Stimulated activated CD4-positive, alpha-beta T cell treated with anti-CD3 and anti-CD28 coated beads, Interleukin-1b, Interleukin-23, amount 100 ng/mL, for 4 hours (primary cell): ENCODE data around the gene MYLK4.

Experiments
- DNase-seq, 2 donors: peaks; one replicate each; pipeline ENCODE4 v3.0.0-alpha.2; 2020; ENCODE audit warnings: low read depth in 2 of 2

Gene MYLK4

DNA sequence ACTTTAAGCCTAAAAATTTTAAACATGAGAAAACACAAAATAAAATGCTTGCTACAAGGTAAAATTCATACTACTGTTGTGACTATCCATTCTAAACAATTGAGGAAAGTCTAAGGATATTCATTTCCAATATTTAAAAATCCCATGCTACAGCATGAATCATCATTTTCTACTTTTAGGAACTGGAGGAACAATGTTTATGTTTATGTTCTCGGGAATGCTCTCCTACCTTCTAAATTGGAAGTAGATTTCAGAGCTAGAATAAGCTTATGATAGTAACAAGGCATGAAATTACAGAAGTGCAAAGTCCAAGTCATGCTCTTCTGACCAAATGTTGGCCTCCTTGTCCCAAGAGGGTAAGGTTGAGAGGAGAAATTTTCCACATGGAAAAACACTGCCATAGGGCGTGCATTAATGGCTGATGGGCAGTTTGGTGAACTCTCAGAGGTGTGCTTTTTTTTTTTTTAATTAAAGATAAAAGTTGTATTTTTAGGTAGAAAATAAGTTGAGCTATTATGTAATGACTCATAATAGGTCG, 6.0 kb upstream of the MYLK4 start:
- no peak for DNase-seq

DNA sequence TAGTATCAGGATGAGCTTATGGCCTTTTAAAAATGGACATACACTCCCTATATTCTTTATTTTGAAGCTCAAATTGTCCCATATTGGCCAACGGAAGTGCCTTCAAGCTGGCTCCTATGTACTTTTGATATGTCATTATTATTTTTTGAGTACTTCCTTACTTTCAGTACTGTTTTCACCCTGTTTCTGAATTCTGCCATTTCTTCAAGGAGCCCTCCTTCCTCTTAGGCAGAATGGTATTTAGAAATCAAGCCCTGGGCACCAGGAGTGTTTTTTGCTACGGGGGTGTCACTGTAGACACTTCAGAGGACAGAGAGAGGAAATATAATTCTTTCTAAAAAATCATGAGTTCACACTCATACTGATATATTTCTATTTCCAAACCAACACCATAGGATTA, 5.5 kb upstream of the MYLK4 start:
- no peak for DNase-seq

DNA sequence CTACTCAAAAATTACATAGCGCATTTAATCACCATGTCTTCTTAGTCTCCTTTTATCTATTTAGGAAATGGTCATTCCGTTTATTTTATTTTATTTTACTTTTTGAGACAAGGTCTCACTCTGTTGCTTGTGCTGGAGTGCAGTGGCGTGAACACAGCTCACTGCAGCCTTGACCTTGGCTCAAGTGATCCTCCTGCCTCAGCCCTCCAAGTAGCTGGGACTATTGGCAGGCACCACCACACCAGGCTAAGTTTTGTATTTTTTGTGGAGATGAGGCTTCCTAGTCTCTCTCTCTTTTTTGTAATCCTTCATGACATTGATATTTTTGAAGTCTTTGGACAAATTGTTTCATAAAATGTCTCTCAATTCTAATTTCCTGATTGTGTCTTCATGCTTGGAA, 4.7 kb upstream of the MYLK4 start:
- no peak for DNase-seq

DNA sequence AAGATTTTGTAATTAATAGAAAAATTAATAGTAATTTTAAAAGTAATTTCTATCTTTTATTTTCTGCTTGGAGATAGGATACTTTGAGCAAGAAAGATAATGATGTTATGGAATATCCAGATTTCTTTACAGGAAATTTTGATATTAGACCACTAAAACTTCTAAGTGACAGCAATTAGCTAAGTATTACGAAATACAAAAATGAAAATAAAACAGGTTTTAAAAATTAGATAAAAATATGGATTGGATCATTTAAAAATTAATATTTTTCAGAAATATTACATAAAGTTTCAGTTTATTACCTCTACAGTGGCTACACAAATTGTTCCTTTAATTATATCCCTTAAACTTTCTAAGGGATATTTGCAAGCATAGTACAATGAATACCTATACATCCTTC, 4.2 kb upstream of the MYLK4 start:
- DNase-seq, result no peak

DNA sequence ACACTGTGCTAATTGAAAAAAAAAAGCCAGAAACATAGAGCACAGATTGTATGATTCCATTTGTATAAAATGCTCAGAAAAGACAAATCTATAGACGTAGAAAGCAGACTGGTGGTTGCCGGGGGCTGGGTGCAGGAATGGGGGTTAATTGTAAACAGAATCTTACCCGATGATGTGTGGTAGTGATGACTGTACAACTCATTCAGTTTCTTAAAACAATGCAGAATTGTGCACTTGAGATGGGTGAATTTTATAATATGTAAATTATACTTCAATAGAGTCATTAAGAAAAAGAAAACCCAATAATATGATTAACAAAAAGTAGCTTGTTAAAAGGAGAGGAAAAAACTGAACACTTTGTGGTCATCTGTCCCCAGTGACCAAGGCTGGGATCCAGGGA, 3.7 kb upstream of the MYLK4 start:
- DNase-seq, result no peak

DNA sequence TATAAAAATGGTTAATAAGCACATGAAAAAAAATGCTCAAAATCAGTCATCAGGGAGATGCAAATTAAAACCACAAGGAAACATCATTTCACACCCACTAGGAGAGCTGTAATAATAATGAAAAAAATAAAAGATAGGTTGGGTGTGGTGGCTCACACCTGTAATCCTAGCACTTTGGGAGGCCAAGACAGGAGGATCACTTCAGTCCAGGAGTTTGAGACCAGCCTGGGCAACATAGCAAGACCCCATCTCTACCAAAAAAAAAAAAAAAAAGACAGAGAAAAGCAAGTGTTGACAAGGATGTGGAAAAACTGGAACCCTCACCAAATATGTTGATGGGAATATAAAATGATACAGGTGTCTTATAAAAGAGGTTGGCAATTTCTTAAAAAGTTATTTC, 3.0 kb upstream of the MYLK4 start:
- DNase-seq, result no peak

DNA sequence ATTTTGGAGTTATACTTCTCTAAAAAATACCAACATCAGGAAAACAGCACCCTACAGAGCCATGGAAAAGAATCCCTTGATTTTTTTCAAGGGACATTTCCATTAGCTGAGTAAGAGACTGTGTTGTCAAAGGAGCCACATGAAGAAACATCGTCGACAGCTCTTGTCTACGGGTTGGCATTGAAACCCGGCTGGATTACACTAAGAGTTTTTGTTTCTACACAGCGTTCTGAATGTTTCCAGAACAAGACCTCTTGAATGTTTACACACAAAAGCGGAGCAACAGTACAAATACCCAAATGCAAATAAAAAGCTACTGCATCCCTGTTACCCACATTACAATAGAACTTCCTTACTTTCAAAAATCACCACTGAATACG, 2.4 kb upstream of the MYLK4 start:
- DNase-seq, result no peak

DNA sequence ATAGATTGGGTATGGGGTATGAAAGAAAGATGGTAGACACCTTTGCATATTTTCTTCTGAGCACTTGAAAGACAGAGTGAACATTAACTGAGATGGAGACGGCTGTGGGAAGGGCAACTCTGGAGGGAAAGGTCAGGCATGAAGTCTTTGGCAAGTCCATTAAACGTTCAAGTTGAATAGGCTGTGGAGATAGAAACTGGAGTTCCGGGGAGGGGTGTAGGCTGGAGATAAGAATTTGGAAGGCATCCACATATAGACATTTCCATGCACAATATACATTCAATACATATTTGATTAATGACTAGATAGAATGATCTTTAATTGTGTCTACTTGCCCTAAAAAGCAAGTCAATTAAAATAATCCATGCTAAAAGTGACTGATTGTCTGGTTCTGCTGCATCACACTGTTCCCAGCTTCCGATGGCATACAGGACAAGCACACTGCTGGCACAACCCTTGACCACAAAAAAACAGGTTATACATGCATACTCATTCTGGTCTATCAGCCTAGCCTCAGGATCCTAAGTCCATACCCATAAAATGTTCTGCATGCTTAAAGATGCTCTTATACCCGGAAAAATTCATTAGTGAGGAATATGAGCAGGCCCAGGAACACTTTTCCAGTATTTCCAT, 1.9 kb upstream of the MYLK4 start:
- no peak for DNase-seq

DNA sequence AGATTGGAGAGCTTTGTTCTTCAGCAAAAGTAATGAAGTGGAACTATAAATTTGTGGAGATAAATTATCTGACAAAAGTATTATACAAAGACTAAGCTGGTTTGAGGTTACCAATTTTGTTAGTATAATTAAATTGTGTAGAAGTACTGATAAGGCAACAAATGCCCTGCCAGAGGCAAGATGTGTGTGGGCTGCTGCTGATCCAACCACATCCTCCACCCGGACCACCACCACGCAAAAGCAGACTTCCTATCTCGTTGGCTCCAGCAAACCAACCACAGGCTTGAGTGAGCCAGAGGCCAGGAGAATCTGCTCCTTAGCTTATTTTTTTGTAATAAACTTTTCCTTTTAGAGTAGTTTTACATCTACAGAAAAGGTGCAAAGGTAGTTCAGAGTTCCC, 1.1 kb upstream of the MYLK4 start:
- DNase-seq, result no peak

DNA sequence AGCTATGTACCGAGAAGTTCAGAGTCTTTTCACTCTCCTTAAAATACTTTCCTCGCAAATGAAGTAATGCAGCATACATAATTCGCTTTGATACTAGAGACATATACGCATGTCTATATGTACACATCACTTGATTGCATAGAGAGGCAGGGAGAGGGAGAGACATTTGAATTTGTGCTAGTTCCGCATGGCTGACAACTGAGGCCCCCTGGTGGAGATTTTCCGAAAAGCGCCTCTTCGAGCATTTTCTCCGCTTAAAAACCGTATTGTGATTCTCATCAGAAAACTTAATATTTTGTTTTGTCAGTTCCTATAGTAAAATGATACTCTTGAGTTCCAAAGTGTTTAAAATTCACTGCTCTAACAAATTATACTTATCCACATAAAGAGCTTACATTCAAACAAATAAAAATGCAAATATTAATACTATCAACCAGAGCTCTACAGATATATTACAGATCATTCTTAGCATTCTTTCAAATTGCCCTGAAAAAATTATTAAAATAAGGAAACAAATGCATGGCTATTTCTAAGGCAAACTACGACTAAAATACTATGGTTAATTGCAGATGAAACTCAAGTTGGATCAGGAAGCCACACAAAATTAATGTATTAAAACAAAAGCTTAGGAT, 637 bp downstream of the MYLK4 start:
- peak; percentile 60 to 66 for DNase-seq

DNA sequence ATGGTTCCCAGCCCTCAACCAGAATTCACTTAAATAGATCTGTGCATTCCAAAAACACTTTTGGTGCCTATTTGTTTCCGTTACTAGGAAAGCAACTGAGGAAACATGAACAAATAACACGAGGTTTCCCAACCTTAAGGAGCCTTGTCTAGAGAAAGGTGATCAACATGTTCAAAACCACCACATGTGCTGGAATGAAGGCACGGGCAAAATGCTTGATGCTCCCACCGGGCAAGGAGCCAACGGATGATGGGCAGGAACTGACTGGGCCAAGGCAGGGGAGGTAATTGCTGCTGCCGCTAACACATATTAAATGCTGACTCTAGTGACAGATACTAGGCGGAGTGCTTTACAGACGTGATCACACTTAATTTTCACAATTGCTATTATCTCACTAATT, 2.5 kb downstream of the MYLK4 start:
- DNase-seq, result no peak

DNA sequence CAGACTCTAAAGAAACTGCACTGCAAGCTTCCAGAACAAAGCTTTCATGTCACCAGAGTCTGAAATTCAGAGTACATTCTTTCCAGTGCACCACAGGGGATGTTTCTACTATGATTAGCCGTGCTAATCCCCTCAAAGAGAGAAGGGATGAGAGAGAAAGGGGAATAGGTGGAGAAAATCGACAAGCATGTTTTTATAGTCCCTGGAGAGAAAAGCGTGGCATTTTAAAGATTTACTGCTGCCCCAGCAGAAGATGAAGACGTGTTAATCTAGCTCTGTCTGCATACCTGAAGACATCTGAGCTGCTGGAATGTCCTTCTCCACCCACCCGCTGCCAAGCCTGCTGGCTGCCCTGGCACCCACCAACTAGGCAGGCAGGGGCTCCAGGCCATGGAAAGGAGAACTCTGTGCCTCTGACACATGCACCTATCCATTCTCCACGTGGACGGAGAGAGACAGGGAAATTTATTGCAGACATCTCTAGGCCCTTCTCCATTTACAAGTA, 4.1 kb downstream of the MYLK4 start:
- DNase-seq, result no peak

DNA sequence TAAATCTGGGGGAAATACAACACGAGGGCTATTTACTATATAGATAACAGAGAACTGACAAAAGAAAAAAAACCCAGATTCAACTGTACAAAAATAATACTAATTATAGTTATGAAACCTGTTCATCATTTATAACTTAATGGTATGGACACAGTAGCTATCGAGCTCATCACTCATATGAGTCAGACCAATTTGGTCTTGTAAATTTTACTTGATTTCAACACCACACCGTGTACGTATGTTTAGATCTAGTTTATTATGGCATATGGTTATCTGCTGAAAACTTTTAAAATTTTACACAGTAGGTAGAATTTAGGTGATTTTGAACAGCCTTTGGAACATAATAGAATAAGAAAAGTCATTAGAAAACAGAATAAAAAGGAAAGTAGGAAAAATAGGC, 5.5 kb downstream of the MYLK4 start:
- DNase-seq, result no peak

DNA sequence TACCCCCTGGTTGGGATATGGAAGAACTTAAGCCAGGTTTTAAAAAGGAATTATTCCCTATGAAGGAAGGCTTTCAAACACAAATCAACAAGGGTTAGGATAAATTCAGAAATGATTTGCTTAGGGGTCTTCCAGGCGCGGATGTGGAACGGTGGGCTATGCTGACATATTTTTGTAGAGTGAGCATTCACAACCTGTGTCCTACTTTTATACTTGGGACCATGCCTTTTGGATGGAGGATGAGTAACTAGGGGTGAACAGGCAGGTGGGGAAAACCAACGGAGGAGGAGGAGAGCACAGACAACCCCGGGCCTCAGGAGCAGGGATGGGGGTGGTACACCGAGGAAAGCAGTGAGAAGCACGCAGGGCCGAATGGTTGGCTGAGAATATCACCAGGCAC, 5.9 kb downstream of the MYLK4 start:
- DNase-seq, result no peak

DNA sequence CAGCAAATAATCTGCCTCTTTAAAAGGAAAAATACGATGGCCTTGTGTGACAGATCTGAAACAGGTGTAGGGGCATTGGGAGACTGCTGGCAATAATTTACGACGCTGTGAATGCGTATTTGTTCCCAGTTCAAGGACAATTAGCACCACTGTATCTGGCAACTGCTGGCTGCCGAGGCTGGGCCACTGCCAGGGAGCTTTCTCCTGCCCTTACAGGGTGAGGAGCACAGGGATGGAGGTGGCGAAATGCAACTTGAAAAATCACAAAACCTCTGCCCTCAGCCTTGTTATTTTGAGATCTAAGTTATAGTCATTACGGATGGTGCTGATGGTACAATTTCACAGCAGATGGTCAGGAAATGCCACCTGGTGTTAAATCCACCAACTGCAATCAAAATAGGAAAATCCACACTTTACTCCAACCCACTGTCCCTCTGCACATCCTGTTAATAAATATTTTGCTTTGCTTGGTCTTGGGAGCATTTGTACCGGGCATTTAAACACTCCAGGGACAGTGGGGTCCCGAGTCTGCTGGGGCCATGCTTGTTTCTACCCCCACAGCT, 6.4 kb downstream of the MYLK4 start:
- DNase-seq, result no peak

DNA sequence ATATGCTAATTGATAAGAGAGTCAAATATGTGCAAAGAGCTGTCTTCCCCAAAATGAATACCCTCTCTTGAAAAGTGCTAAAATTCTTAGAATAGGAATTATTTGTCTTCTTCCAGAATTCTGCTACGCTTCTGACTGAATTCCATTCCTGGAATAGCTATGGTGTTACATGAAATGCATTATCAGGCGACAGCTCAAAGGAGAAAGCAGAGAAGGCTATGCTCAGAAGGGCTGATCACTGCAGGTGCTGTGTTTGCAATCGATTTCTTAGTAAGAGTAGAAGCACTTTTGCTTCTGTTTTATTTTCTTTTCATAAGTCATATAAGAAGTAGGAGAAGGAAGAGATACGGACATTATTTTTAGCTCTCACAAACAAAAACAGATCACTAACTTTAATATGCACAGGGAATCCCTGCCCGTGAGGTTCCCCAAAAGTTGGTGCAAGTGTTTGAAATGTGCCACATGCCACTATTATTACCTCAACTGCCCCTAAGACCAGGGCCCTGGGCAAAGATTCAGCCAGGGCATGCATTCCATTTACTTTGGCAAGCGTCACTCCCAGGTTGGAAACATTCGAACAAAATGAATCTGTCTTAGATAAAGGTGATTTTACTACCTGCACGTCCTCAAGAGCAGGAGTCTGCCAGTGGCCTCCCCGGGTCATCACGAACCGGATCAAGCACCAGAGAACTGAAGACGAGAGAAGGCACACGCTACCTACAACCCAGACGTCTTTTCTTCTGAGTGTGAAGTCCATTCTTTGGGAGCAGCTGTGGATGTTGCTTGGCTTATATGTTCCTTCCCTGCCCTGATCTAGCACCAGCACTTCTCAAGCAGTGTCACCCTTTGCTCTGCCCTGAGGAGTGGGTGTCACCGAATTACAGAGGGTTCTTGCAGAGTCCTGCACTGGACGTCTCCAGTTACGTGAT, 7.2 kb downstream of the MYLK4 start:
- no peak for DNase-seq

DNA sequence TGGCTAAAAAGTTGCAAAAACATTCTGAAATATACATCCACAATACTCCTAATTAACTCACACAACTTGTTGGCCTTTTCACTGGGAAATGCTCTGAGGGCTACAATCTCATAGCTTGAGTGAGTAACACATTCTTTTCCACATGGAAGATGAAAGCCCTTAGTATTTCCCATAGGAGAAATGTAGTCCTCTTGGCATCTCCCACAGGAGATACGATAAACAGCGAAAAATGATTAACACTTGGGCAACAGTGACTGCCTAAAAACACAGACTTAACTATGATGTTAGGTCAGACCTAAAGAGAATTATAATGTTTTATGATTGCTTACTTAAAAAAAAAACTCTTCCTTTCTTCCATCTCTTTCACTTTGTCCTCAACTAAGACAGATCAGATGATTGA, 9.0 kb downstream of the MYLK4 start:
- no peak for DNase-seq

DNA sequence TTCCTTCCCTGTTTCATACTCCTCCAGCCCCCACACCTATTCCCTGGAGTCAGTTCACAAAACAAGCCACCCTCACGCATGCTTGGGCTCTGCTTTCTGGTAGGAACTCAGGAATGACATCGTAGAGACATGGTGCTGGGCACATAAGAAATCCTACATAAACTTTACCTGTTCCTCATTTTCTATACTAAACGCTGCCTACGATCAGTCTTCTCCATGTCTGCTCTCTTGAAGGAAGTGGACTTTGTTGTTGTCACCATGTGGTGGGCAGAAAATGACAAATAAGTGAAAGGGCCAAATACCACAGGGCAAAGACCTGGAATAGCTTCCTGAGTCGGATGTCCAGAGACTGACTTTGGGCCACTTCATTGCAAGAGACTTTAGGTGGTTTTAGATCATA, 10.1 kb downstream of the MYLK4 start:
- no peak for DNase-seq

DNA sequence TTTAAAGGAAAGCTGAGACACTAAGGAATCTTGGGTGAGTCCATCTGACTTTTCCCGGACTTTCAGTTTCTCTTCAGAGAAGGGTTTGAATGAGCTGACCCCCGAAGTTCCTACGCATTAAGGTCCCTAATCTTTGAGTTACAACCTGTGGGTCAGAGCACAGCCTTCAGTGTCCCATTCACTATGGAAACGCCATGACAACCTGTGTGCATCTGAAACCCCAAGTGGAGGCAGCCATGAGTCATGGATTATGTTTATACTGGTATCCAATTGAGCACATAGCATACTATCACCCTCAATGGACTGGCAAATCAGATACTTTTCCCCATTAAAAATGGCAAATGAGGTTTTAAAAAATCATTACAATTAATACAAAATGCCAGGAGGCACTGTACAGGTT, 11.4 kb downstream of the MYLK4 start:
- no peak for DNase-seq

DNA sequence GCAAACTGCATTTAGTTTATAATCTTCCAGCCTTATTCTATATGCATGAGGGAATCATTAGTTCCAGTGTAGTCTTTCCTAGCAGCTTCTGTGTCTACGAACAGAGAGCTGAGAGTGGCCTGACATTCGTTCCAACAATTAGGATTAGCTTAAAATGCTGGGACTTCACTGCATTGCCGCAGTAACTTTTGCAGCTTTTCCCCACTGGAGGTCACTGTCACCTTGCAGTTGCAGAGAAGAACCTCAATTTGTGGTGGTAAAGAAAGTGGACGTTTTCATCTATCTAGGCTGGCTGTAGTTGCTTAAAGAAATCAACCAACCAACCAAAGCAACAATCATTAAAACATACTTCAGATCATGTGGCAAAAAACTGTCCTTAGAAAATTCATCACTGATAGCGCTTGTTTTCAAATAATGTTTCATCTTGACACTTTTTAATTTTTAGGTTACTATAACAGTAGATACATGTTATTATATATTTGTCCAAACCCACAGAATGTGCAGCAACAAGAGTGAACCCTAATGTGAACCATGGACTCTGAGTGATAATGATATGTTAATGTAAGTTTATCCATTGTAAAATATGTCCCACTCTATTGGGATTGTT, 12.2 kb downstream of the MYLK4 start:
- DNase-seq, result peak; percentile 14 to 23

DNA sequence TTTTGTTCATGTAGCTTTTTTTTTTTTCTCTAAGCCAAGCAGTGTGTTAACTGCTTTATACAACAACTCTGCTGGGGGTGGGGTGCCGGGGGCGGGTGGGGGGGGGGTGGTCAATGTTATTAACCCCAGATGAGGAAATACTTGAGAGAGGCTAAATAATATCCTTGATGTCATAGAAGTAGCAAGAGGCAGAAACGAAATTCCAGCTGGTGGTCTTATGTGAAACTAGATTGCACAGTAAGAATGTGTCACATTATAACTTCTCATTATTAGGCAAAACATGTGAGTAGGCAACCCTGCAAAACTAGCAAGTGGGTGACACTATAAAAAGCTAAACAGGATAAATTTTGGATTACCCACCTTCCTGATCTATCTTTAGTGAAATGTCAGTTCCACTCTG, 12.8 kb downstream of the MYLK4 start:
- no peak for DNase-seq
